ENCODE data around the gene POLR3A.
"Not testable (repeated sequence)": the region's sequence is repeated elsewhere in the genome, so short reads cannot be mapped to it uniquely, and the experiment has no call there.

The POLR3A gene

DNA sequence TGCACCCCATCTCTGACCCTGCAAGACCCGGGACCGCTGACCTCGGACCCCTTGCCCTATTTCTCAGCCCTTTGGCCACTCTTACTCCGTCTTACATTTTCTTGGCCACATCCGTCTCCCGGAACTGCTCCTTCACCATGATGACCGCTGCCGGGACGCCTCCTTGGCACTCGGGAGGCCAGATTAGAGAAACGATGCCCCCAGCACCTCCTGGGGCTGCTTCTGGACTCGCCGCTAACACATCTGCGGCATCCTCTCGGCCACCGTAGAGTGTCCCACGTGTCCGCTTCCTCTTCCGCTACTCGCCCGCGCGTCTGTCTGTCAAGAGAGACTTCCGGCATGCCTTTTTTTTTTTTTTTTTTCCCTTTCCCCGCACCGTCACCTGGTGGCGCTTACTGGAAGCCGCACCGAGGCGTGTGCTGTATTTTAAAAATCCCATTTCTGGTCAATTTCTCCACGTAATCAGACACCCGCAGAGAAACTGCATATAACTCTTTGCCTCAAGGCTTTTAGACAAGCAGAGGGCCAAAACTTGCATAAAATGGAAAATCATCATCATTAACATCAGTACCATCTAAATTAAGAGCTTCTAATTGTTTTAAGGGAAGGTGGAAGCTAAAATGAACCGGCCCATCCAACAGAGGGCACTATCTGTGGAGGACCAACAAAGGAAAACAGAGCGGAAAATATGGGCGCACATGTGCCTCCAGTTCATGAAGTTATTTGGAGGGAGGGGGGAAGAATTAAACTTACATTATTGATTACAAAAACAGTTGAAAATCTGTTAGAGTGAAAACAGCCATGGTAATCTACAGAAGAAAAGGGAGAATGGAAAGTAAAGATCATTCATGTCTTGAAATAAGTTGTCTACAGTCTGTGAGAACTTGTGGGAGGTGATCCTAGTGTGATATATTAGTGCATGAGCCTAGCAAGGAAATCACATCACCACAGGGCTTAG, at the start of gene POLR3A:
Gene POLR3A (minus strand): TSS at position 247 of the 958 bp plus-strand sequence. CDS start 108 bp downstream, at position 139.
- peak; percentile 65 for TF ChIP-seq CTCF (IDR thresholded peaks at IDR 0.05; ENCODE audit: control insufficient read depth, extremely low read depth, insufficient read depth)
- H3K4me3 ChIP-seq (ENCODE audit: low read depth, low read length) = peak within 1 kb of the TSS; percentile 98
- peak; percentile 95 for DNase-seq (ENCODE audit: low read depth)

GRCh38 chr10:78078539-78079330, 49.4 kb upstream of the POLR3A start:
- H3K4me3 ChIP-seq (ENCODE audit: low read depth, low read length) = no peak overlapping the region
- no peak for DNase-seq (ENCODE audit: low read depth)
- TF ChIP-seq CTCF (IDR thresholded peaks at IDR 0.05; ENCODE audit: control insufficient read depth, extremely low read depth, insufficient read depth) = no peak

- not testable (repeated sequence) for DNase-seq (ENCODE audit: low read depth); H3K4me3 ChIP-seq (ENCODE audit: low read depth, low read length)
These were observed 46.5 kb upstream of the POLR3A start for GRCh38 chr10:78075806-78076205.

DNA sequence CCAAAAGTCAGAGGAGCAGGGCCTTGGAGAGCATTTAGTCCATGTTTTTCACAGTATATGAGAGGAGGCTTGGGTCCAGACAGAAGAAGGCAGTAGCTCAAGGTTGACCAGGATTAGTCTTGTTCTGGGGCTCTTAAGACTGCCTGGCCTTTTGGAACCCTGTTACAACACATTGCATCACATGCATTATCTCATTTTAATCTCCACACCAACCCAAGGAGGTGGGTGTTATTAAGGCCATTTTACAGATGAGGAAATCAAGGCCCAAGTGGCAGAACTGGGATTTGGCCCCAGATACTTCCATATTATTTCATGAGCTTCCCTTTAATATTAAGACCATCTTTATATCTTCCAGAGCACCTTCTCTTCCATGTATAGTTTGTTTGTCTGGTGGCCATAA, 43.2 kb upstream of the POLR3A start:
- no peak overlapping the region for H3K4me3 ChIP-seq (ENCODE audit: low read depth, low read length)
- DNase-seq (ENCODE audit: low read depth) = no peak
- TF ChIP-seq CTCF (IDR thresholded peaks at IDR 0.05; ENCODE audit: control insufficient read depth, extremely low read depth, insufficient read depth) = no peak

DNA sequence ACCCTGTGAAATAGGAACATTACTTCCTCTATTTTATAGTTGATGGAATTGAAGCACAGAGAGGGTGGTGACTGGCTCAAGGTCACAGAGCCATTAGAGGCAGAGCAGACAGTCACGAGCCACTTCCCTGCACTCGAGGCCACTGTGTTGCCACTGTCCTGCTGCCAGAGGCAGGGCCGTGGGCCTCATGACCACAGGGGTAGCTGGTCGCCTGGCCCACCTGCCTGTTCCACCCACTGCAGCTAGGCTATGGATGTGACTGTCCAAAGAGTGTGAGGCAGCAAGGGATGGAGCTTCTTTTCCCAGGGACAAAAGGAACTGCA, 42.5 kb upstream of the POLR3A start:
- DNase-seq (ENCODE audit: low read depth) = no peak
- no peak for TF ChIP-seq CTCF (IDR thresholded peaks at IDR 0.05; ENCODE audit: control insufficient read depth, extremely low read depth, insufficient read depth)
- no peak overlapping the region for H3K4me3 ChIP-seq (ENCODE audit: low read depth, low read length)

GRCh38 chr10:78071140-78071856, 42.0 kb upstream of the POLR3A start:
- no peak for TF ChIP-seq CTCF (IDR thresholded peaks at IDR 0.05; ENCODE audit: control insufficient read depth, extremely low read depth, insufficient read depth)
- H3K4me3 ChIP-seq (ENCODE audit: low read depth, low read length) = no peak overlapping the region

GRCh38 chr10:78070726-78071125, 41.4 kb upstream of the POLR3A start:
- H3K4me3 ChIP-seq (ENCODE audit: low read depth, low read length) = no peak overlapping the region
- TF ChIP-seq CTCF (IDR thresholded peaks at IDR 0.05; ENCODE audit: control insufficient read depth, extremely low read depth, insufficient read depth) = no peak
- no peak for DNase-seq (ENCODE audit: low read depth)

More at GRCh38 chr10:78071140-78071856, 42.0 kb upstream of the POLR3A start:
- no peak for DNase-seq (ENCODE audit: low read depth)

GRCh38 chr10:78070064-78070463, 40.7 kb upstream of the POLR3A start:
- H3K4me3 ChIP-seq (ENCODE audit: low read depth, low read length); DNase-seq (ENCODE audit: low read depth): not testable (repeated sequence)
